Type B pancreatic cell (in vitro differentiated cells): ENCODE measurements around the gene CCSER2. TPM values are rescaled to one million over a fixed set of nuclear protein-coding genes. Genes with fewer than 3 reads are reported as not detected.
"Not testable (repeated sequence)": the region's sequence is repeated elsewhere in the genome, so short reads cannot be mapped to it uniquely, and the experiment has no call there.

ENCODE experiments used
- DNase-seq: peaks from one replicate; pipeline ENCODE4 v3.0.0; 2021; ENCODE audit warnings: mixed read lengths; ENCODE audit not compliant: unreplicated experiment; ENCODE audit errors: extremely low spot score
- H3K27ac Mint-ChIP-seq: 2 replicates; pipeline ENCODE4 v1.8.0; 2021; ENCODE audit warnings: mild to moderate bottlenecking, mixed read lengths
- H3K27me3 Mint-ChIP-seq: 2 replicates; pipeline ENCODE4 v1.8.0; 2021; ENCODE audit warnings: mixed read lengths
- H3K36me3 Mint-ChIP-seq: 2 replicates; pipeline ENCODE4 v1.8.0; 2021; ENCODE audit warnings: mixed read lengths
- H3K4me1 Mint-ChIP-seq: one replicate; pipeline ENCODE4 v1.8.0; 2021; ENCODE audit warnings: mixed read lengths; ENCODE audit not compliant: unreplicated experiment
- H3K4me3 Mint-ChIP-seq: 2 replicates; pipeline ENCODE4 v1.8.0; 2021; ENCODE audit warnings: mild to moderate bottlenecking, mixed read lengths
- H3K9me3 Mint-ChIP-seq: 2 replicates; pipeline ENCODE4 v1.8.0; 2021; ENCODE audit warnings: mixed read lengths
- CTCF ChIP-seq: fragments of 200-600 bp; sonication (generic); conservative IDR thresholded peaks from 2 replicates; pipeline ENCODE4 v1.5.0; 2021; ENCODE audit warnings: antibody characterized with exemption, mild to moderate bottlenecking
- total RNA-seq: library from RNA; stranded (reverse); gene quantifications from 2 replicates; pipeline ENCODE4 v1.2.1, GENCODE V29; 2021; ENCODE audit warnings: low replicate concordance

The CCSER2 gene
- total RNA-seq, 1 donor from 2014 or later, result 43.9 TPM

GRCh38 chr10:84428711-84429110 is 100.3 kb downstream of the CCSER2 start:
- Mint-ChIP-seq H3K36me3 (peaks cover 42% of the 10 kb centered on the region), H3K27me3 (no peaks in the 10 kb centered on the region), H3K27ac (no peak overlapping the region), H3K4me1 (peaks cover 19% of the 10 kb centered on the region), H3K9me3 (peaks cover 6% of the 10 kb centered on the region), H3K4me3 (peak overlapping the region; percentile 20)
- no peak for DNase-seq
- TF ChIP-seq CTCF, result no peak

GRCh38 chr10:84429926-84430520 is 101.6 kb downstream of the CCSER2 start:
- H3K4me1 Mint-ChIP-seq, result peaks cover 13% of the 10 kb centered on the region
- peak overlapping the region; percentile 63 for H3K4me3 Mint-ChIP-seq
- peaks cover 6% of the 10 kb centered on the region for H3K9me3 Mint-ChIP-seq
- peak; percentile 81 for TF ChIP-seq CTCF
- no peak for DNase-seq
- peak overlapping the region; percentile 49 for H3K27ac Mint-ChIP-seq
- H3K27me3 Mint-ChIP-seq, result no peaks in the 10 kb centered on the region
- peaks cover 42% of the 10 kb centered on the region for H3K36me3 Mint-ChIP-seq

- no peak for TF ChIP-seq CTCF
Observed at GRCh38 chr10:84432891-84433290, 104.5 kb downstream of the CCSER2 start.

GRCh38 chr10:84440781-84441180 is 112.4 kb downstream of the CCSER2 start:
- Mint-ChIP-seq H3K4me3 (no peak overlapping the region), H3K27ac (no peak overlapping the region), H3K9me3 (peaks cover 12% of the 10 kb centered on the region), H3K27me3 (no peaks in the 10 kb centered on the region), H3K4me1 (no peaks in the 10 kb centered on the region), H3K36me3 (peaks cover 45% of the 10 kb centered on the region)
- no peak for TF ChIP-seq CTCF
- DNase-seq, result no peak

More at GRCh38 chr10:84432891-84433290, 104.5 kb downstream of the CCSER2 start:
- no peak for DNase-seq
- Mint-ChIP-seq H3K4me1 (peaks cover 11% of the 10 kb centered on the region), H3K36me3 (peaks cover 42% of the 10 kb centered on the region), H3K4me3 (no peak overlapping the region), H3K27me3 (no peaks in the 10 kb centered on the region), H3K27ac (no peak overlapping the region), H3K9me3 (peaks cover 11% of the 10 kb centered on the region)

GRCh38 chr10:84447701-84448400 is 119.5 kb downstream of the CCSER2 start:
- no peak overlapping the region for H3K4me3 Mint-ChIP-seq
- no peak overlapping the region for H3K27ac Mint-ChIP-seq
- H3K4me1 Mint-ChIP-seq, result no peaks in the 10 kb centered on the region
- H3K9me3 Mint-ChIP-seq, result peaks cover 4% of the 10 kb centered on the region
- peaks cover 32% of the 10 kb centered on the region for H3K36me3 Mint-ChIP-seq
- no peaks in the 10 kb centered on the region for H3K27me3 Mint-ChIP-seq
- no peak for TF ChIP-seq CTCF
- DNase-seq, result no peak

- not testable (repeated sequence) for H3K4me1 Mint-ChIP-seq, H3K9me3 Mint-ChIP-seq, H3K27ac Mint-ChIP-seq, H3K27me3 Mint-ChIP-seq, DNase-seq, H3K4me3 Mint-ChIP-seq
- H3K36me3 Mint-ChIP-seq, result peaks cover 26% of the 10 kb centered on the region
Observed at GRCh38 chr10:84449351-84449750, 121.0 kb downstream of the CCSER2 start.
